AG04450 (cell line): Measurements from ENCODE around the gene HOXC10. TPM values are rescaled to one million over a fixed set of nuclear protein-coding genes. Genes with fewer than 3 reads are reported as not detected.

ENCODE experiments used
- CTCF ChIA-PET: fragments of 300-600, 350-600 bp; formaldehyde crosslinking; extraction: SDS; loops from one replicate; lab custom pipeline; 2022; ENCODE audit warnings: antibody characterized with exemption, inconsistent platforms; lab: Charles Lee
- POLR2A ChIA-PET: fragments of 350-600 bp; formaldehyde crosslinking; extraction: SDS; loops from one replicate; lab custom pipeline; 2021; ENCODE audit warnings: antibody characterized with exemption, inconsistent platforms; lab: Yijun Ruan, JAX
- DNase-seq: peaks from one replicate; pipeline ENCODE4 v3.0.0-alpha.2; 2011; ENCODE audit warnings: low read depth, low spot score
- H3K27ac ChIP-seq: one replicate; pipeline ENCODE4 v1.5.1; 2012; ENCODE audit warnings: low read depth, low read length, control low read depth
- H3K27me3 ChIP-seq: one replicate; pipeline ENCODE4 v1.6.0; 2012; ENCODE audit warnings: low read length; ENCODE audit not compliant: control insufficient read depth, insufficient read depth
- H3K4me3 ChIP-seq: 2 replicates; pipeline ENCODE4 v1.5.1; 2011; ENCODE audit warnings: mild to moderate bottlenecking, low read depth, low read length, control low read depth
- H3K9me3 ChIP-seq: 2 replicates; pipeline ENCODE4 v1.5.1; 2012; ENCODE audit warnings: low read length; ENCODE audit not compliant: control insufficient read depth, insufficient read depth
- CTCF ChIP-seq: IDR thresholded peaks from 2 replicates; pipeline ENCODE4 v1.5.1; 2011; ENCODE audit warnings: low read depth, low read length, control low read depth, inconsistent platforms
- polyA plus RNA-seq: library from polyadenylated mRNA; depleted of rRNA; stranded (reverse); fragments of >200 nt; gene quantifications from 2 replicates; pipeline ENCODE4 v1.2.3, GENCODE V29; 2011

HOXC10 gene
- polyA plus RNA-seq, 1 experiment = not detected

GRCh38 chr12:54019091-54019811, 34.3 kb downstream of the HOXC10 start:
- CTCF ChIA-PET = interaction anchor here (0.6 kb wide), 1 partner anchor 306 kb away, joined by 5 read pairs; the partner anchor contains the start of gene COPZ1

DNA sequence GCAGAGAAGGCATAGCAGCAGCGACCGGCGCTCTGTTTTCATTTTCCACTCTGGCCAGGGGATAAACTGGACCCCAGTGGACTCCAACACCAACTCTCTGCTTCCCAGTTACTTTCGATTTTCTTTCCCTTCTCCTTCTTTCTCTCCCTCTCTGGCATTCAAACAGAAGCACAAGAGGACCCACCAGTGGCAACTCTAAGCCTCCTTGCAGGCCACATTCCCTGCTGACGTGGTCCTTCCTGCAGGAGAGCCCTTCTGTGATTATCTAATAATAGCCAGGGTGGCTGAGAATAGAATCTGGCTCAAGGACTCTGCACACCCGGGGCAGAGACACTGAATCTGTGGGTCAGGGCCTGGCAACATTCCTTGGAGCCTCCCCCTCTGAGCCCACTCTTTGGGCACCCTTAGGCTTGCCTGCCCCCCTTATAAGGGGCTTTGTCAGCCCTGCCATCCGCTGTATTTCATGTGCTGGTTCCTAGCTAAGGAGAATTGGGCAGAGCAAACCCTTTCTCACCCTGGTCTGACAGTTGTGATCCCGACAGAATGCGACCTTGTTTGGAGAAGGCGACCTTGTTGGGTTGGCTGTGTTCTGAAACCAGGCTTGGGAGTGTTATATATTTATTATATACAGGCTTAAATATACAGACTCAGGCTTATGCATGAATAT, 35.1 kb downstream of the HOXC10 start:
- ChIA-PET CTCF (interaction anchor here (0.6 kb wide), 1 partner anchor 305 kb away, joined by 5 read pairs; the partner anchor contains the start of gene COPZ1), POLR2A (no interaction called here)
- DNase-seq = no peak
- Histone ChIP-seq H3K4me3 (no peak overlapping the region), H3K27me3 (peaks cover 99% of the 10 kb centered on the region), H3K27ac (no peak overlapping the region), H3K9me3 (peaks cover 12% of the 10 kb centered on the region; the same call in 1 of the 2 replicates)
- no peak for TF ChIP-seq CTCF

More at GRCh38 chr12:54019091-54019811, 34.3 kb downstream of the HOXC10 start:
- peaks cover 12% of the 10 kb centered on the region; the same call in 1 of the 2 replicates for H3K9me3 ChIP-seq
- H3K27me3 ChIP-seq = peaks cover 99% of the 10 kb centered on the region
- POLR2A ChIA-PET = no interaction called here
- TF ChIP-seq CTCF = no peak
- H3K27ac ChIP-seq = no peak overlapping the region
- H3K4me3 ChIP-seq = no peak overlapping the region
- no peak for DNase-seq

- no peak overlapping the region for H3K27ac ChIP-seq
- peaks cover 97% of the 10 kb centered on the region for H3K27me3 ChIP-seq
- CTCF ChIA-PET = interaction anchor here (1.5 kb wide), 1 partner anchor 180 kb away, joined by 4 read pairs; no protein-coding TSS in a partner anchor
- no peak overlapping the region for H3K4me3 ChIP-seq
- POLR2A ChIA-PET = no interaction called here
- no peak for TF ChIP-seq CTCF
- no peak for DNase-seq
- peaks cover 12% of the 10 kb centered on the region; the same call in 1 of the 2 replicates for H3K9me3 ChIP-seq
These were observed 35.9 kb downstream of the HOXC10 start for GRCh38 chr12:54020591-54021405.

- CTCF ChIA-PET = interaction anchor here (1.5 kb wide), 1 partner anchor 180 kb away, joined by 4 read pairs; no protein-coding TSS in a partner anchor
- no peak overlapping the region for H3K27ac ChIP-seq
These were observed 36.6 kb downstream of the HOXC10 start for GRCh38 chr12:54021432-54022013.

More at GRCh38 chr12:54021432-54022013, 36.6 kb downstream of the HOXC10 start:
- Histone ChIP-seq H3K4me3 (no peak overlapping the region), H3K27me3 (peaks cover 96% of the 10 kb centered on the region), H3K9me3 (peaks cover 12% of the 10 kb centered on the region; the same call in 1 of the 2 replicates)
- POLR2A ChIA-PET = no interaction called here
- TF ChIP-seq CTCF = no peak
- no peak for DNase-seq
